Neural progenitor cell (in vitro differentiated cells): Measurements from ENCODE around the gene SF3A1. TPM values are rescaled to one million over a fixed set of nuclear protein-coding genes. Genes with fewer than 3 reads are reported as not detected.

ENCODE experiments used
- DNase-seq: peaks from one replicate; pipeline ENCODE4 v3.0.0-alpha.2; 2016; ENCODE audit warnings: low spot score
- H2AFZ ChIP-seq: fragments of 200-600 bp; sonication (generic); replicated peaks from 2 replicates; pipeline ENCODE4 v1.6.1; 2016; ENCODE audit warnings: antibody characterized with exemption
- H3F3A ChIP-seq: fragments of 200-600 bp; sonication (generic); 2 replicates; pipeline ENCODE4 v1.6.1; 2016; ENCODE audit warnings: antibody characterized with exemption, low read depth
- H3K27ac ChIP-seq: fragments of 200-600 bp; sonication (generic); 2 replicates; pipeline ENCODE4 v1.5.1; 2016; ENCODE audit warnings: mild to moderate bottlenecking
- H3K27me3 ChIP-seq: fragments of 200-600 bp; sonication (generic); 2 replicates; pipeline ENCODE4 v1.6.1; 2016; ENCODE audit warnings: mild to moderate bottlenecking, moderate library complexity
- H3K36me3 ChIP-seq: fragments of 200-600 bp; sonication (generic); 2 replicates; pipeline ENCODE4 v1.5.1; 2016
- H3K4me1 ChIP-seq: fragments of 200-600 bp; sonication (generic); 2 replicates; pipeline ENCODE4 v1.6.1; 2016; ENCODE audit warnings: mixed run types
- H3K4me2 ChIP-seq: fragments of 200-600 bp; sonication (generic); 2 replicates; pipeline ENCODE4 v1.6.1; 2016
- H3K4me3 ChIP-seq: fragments of 200-600 bp; sonication (generic); 2 replicates; pipeline ENCODE4 v1.5.1; 2016
- H3K79me2 ChIP-seq: fragments of 200-600 bp; sonication (generic); 2 replicates; pipeline ENCODE4 v1.6.1; 2016; ENCODE audit warnings: low read depth
- H3K9ac ChIP-seq: fragments of 200-600 bp; sonication (generic); 2 replicates; pipeline ENCODE4 v1.6.1; 2016
- H3K9me3 ChIP-seq: fragments of 200-600 bp; sonication (generic); 2 replicates; pipeline ENCODE4 v1.5.1; 2016; ENCODE audit warnings: low read depth
- H4K20me1 ChIP-seq: fragments of 200-600 bp; sonication (generic); 2 replicates; pipeline ENCODE4 v1.6.1; 2016; ENCODE audit warnings: low read depth
- H3K27ac Mint-ChIP-seq: 3 replicates; pipeline ENCODE4 v1.8.0; 2021; ENCODE audit warnings: mixed read lengths
- H3K27me3 Mint-ChIP-seq: 2 replicates; pipeline ENCODE4 v1.8.0; 2022; ENCODE audit warnings: low read depth, mild to moderate bottlenecking, inconsistent platforms, moderate library complexity, mixed read lengths; ENCODE audit not compliant: insufficient read depth
- H3K36me3 Mint-ChIP-seq: 3 replicates; pipeline ENCODE4 v1.8.0; 2021; ENCODE audit warnings: mixed read lengths
- H3K4me1 Mint-ChIP-seq: 3 replicates; pipeline ENCODE4 v1.8.0; 2021; ENCODE audit warnings: mixed read lengths
- H3K4me3 Mint-ChIP-seq: 3 replicates; pipeline ENCODE4 v1.8.0; 2021; ENCODE audit warnings: mild to moderate bottlenecking, moderate library complexity, mixed read lengths
- H3K9me3 Mint-ChIP-seq: 3 replicates; pipeline ENCODE4 v1.8.0; 2020; ENCODE audit warnings: mixed read lengths
- EZH2 ChIP-seq: fragments of 200-600 bp; sonication (generic); IDR thresholded peaks from 2 replicates; pipeline ENCODE4 v1.6.1; 2017; ENCODE audit warnings: antibody characterized with exemption, mild to moderate bottlenecking, moderate library complexity
- EZH2phosphoT487 ChIP-seq: fragments of 200-600 bp; sonication (generic); IDR thresholded peaks from 2 replicates; pipeline ENCODE4 v1.6.1; 2017; ENCODE audit warnings: antibody characterized with exemption
- total RNA-seq: library from RNA; depleted of rRNA; stranded (reverse); fragments of >200 nt; gene quantifications from 2 replicates; pipeline ENCODE4 v1.2.3, GENCODE V29; 2015; ENCODE audit warnings: low replicate concordance
- TF ChIP-seq, protein P1 (sequence below): fragments of 200-600 bp; sonication (generic); IDR thresholded peaks from 2 replicates; pipeline ENCODE4 v1.5.1; 2017; ENCODE audit warnings: antibody characterized with exemption, mild to moderate bottlenecking

Gene SF3A1
- total RNA-seq, 1 donor from 2014 or later = 29.2 TPM

DNA sequence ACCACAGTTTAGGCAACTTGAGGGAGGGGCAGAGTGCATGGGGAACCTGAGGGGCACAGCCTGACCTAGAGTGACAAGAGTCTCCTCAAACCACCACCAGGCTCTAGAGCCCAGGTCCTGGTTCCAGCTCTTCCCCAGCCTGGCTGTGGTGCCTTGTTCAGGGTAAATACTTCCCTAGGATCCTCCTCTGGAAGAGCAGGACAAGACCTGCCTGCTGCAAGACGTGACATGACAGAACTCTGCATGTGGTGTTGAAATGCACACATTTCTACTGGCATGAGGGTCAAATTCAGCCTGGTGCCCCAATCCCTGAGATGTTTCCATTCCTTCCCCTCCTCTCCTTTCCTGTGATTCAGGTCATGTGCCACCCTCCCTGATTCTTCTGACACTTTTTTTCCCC is 43.5 kb upstream of the SF3A1 start:
- Mint-ChIP-seq H3K4me1 (peaks cover 42% of the 10 kb centered on the region), H3K9me3 (no peaks in the 10 kb centered on the region), H3K36me3 (peaks cover 6% of the 10 kb centered on the region), H3K27ac (no peak overlapping the region), H3K4me3 (no peak overlapping the region), H3K27me3 (peaks cover 2% of the 10 kb centered on the region)
- no peak overlapping the region for H2AFZ ChIP-seq
- no peaks in the 10 kb centered on the region for H3K9me3 ChIP-seq
- no peaks in the 10 kb centered on the region for H3K36me3 ChIP-seq
- H4K20me1 ChIP-seq = no peaks in the 10 kb centered on the region
- H3K27me3 ChIP-seq = peaks cover 41% of the 10 kb centered on the region
- H3K4me2 ChIP-seq = no peak overlapping the region
- H3K9ac ChIP-seq = no peak overlapping the region
- DNase-seq = no peak
- no peaks in the 10 kb centered on the region for H3K79me2 ChIP-seq
- peaks cover 22% of the 10 kb centered on the region for H3K4me1 ChIP-seq
- H3K4me3 ChIP-seq = no peak overlapping the region
- H3K27ac ChIP-seq = no peak overlapping the region
- H3F3A ChIP-seq = peaks cover 20% of the 10 kb centered on the region
- no peak for TF ChIP-seq EZH2phosphoT487
- no peak for TF ChIP-seq EZH2
- TF ChIP-seq, protein P1, sequence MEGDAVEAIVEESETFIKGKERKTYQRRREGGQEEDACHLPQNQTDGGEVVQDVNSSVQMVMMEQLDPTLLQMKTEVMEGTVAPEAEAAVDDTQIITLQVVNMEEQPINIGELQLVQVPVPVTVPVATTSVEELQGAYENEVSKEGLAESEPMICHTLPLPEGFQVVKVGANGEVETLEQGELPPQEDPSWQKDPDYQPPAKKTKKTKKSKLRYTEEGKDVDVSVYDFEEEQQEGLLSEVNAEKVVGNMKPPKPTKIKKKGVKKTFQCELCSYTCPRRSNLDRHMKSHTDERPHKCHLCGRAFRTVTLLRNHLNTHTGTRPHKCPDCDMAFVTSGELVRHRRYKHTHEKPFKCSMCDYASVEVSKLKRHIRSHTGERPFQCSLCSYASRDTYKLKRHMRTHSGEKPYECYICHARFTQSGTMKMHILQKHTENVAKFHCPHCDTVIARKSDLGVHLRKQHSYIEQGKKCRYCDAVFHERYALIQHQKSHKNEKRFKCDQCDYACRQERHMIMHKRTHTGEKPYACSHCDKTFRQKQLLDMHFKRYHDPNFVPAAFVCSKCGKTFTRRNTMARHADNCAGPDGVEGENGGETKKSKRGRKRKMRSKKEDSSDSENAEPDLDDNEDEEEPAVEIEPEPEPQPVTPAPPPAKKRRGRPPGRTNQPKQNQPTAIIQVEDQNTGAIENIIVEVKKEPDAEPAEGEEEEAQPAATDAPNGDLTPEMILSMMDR = no peak

DNA sequence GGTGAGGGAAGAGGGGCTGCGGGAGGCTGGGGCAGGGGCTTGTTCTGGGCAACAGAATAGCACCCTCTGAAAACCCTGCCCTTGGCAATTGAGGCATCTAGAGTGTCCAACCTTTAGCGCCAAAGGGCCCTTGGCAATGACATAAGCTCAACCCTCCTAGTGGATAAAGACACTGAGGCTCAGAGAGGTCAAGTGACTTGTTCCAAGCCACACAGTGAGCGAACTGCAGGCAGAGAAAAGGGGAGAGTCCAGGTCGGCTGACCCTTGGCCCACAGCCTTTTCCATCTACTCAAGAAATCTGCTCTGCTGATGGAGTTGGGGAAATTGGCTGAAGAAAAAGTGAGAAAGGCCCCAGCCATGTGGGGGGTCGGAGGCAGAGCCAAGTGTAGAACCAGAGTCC is 43.0 kb upstream of the SF3A1 start:
- Histone ChIP-seq H3K27me3 (peaks cover 43% of the 10 kb centered on the region), H4K20me1 (no peaks in the 10 kb centered on the region), H3K27ac (no peak overlapping the region), H3K36me3 (no peaks in the 10 kb centered on the region), H3K9ac (no peak overlapping the region), H3K79me2 (no peaks in the 10 kb centered on the region), H2AFZ (no peak overlapping the region), H3K4me1 (peaks cover 22% of the 10 kb centered on the region), H3K4me3 (no peak overlapping the region), H3K4me2 (no peak overlapping the region), H3F3A (peaks cover 20% of the 10 kb centered on the region), H3K9me3 (no peaks in the 10 kb centered on the region)
- peaks cover 3% of the 10 kb centered on the region for H3K36me3 Mint-ChIP-seq
- peaks cover 40% of the 10 kb centered on the region for H3K4me1 Mint-ChIP-seq
- H3K27me3 Mint-ChIP-seq = peaks cover 2% of the 10 kb centered on the region
- DNase-seq = no peak
- H3K9me3 Mint-ChIP-seq = no peaks in the 10 kb centered on the region
- TF ChIP-seq, protein P1 = no peak
- TF ChIP-seq EZH2phosphoT487 (no peak), EZH2 (no peak)
- H3K27ac Mint-ChIP-seq = no peak overlapping the region
- H3K4me3 Mint-ChIP-seq = no peak overlapping the region

DNA sequence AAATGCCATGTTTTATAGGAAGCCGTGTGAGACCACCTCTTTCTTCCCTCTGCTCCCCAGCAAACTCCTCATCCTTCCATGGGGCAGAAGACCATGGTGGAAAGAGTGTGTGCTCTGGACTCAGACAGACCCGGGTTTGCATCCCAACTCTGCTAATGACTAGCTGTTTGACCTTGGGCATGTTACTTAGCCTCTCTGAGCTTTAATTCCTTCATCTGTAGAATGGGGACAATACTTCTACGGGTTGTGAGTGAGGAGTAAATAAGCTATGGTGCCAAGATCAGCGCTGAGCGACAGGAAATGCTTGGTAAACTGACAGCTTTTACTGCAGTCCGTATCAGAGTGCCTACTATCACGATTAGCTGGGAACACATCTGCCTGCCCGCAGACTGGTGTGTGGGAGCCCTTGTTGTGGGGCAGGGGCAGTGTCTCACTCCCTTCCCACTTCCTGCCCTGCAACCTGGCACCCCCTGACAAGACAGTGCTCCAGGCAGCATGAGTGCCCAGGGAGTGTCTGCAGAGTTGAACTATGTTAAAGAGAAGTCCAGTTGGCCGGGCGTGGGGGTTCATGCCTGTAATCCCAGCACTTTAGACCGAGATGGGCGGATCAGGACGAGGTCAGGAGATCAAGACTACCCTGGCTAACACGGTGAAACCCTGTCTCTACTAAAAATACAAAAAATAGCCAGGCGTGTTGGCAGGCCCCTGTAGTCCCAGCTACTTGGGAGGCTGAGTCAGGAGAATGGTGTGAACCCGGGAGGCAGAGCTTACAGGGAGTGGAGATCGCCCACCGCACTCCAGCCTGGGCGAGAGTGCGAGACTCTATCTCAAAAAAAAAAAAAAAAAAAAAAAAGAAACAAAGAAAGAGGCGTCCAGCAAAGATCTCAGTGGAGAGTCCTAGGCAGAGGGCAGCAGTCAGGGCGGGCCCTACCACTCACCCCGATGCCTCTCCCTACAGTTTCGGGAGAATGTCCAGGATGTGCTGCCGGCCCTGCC is 42.3 kb upstream of the SF3A1 start:
- Histone ChIP-seq H3K9ac (no peak overlapping the region), H3K4me2 (peak overlapping the region; percentile 94), H3F3A (peaks cover 20% of the 10 kb centered on the region), H3K36me3 (no peaks in the 10 kb centered on the region), H3K79me2 (no peaks in the 10 kb centered on the region), H3K27me3 (peaks cover 43% of the 10 kb centered on the region), H3K4me3 (no peak overlapping the region), H2AFZ (no peak overlapping the region), H3K9me3 (no peaks in the 10 kb centered on the region), H3K4me1 (peaks cover 22% of the 10 kb centered on the region), H4K20me1 (no peaks in the 10 kb centered on the region), H3K27ac (no peak overlapping the region)
- H3K27me3 Mint-ChIP-seq = peaks cover 2% of the 10 kb centered on the region
- no peak overlapping the region for H3K27ac Mint-ChIP-seq
- peaks cover 42% of the 10 kb centered on the region for H3K4me1 Mint-ChIP-seq
- peak overlapping the region; percentile 89 for H3K4me3 Mint-ChIP-seq
- no peaks in the 10 kb centered on the region for H3K9me3 Mint-ChIP-seq
- H3K36me3 Mint-ChIP-seq = no peaks in the 10 kb centered on the region
- DNase-seq = no peak
- TF ChIP-seq EZH2phosphoT487 (no peak), EZH2 (no peak)
- TF ChIP-seq, protein P1 = no peak
